GM10266 (cell line): ENCODE measurements around the gene MARCHF10.
"Not testable (repeated sequence)": the region's sequence is repeated elsewhere in the genome, so short reads cannot be mapped to it uniquely, and the experiment has no call there.

Source experiments
- DNase-seq: peaks from one replicate; pipeline ENCODE4 v3.0.0; 2012; ENCODE audit errors: extremely low spot score
- CTCF ChIP-seq: IDR thresholded peaks from 2 replicates; pipeline ENCODE4 v1.5.1; 2012; ENCODE audit warnings: mild to moderate bottlenecking, low read depth; ENCODE audit not compliant: control insufficient read depth, insufficient read depth; ENCODE audit errors: missing control alignments

The MARCHF10 gene

GRCh38 chr17:62848334-62848733, 40.2 kb upstream of the MARCHF10 start:
- DNase-seq = no peak
- TF ChIP-seq CTCF = no peak

GRCh38 chr17:62847426-62847825, 39.3 kb upstream of the MARCHF10 start:
- DNase-seq = no peak
- no peak for TF ChIP-seq CTCF

GRCh38 chr17:62840871-62841270, 32.8 kb upstream of the MARCHF10 start:
- no peak for DNase-seq

GRCh38 chr17:62833816-62834215, 25.7 kb upstream of the MARCHF10 start:
- DNase-seq = not testable (repeated sequence)

More at GRCh38 chr17:62840871-62841270, 32.8 kb upstream of the MARCHF10 start:
- TF ChIP-seq CTCF = no peak

- DNase-seq = no peak
- no peak for TF ChIP-seq CTCF
These were observed 24.3 kb upstream of the MARCHF10 start for GRCh38 chr17:62832405-62832804.

GRCh38 chr17:62831066-62831465, 23.0 kb upstream of the MARCHF10 start:
- DNase-seq = not testable (repeated sequence)

GRCh38 chr17:62827746-62828485, 19.8 kb upstream of the MARCHF10 start:
- TF ChIP-seq CTCF = no peak
- no peak for DNase-seq

GRCh38 chr17:62826956-62827355, 18.8 kb upstream of the MARCHF10 start:
- DNase-seq = no peak
- TF ChIP-seq CTCF = no peak
